A549 (cell line): ENCODE data around the gene MSI2.

ENCODE experiments used
- CBX2 ChIP-seq: fragments of 200-600 bp; sonication (generic); IDR thresholded peaks from 2 replicates; pipeline ENCODE4 v1.6.1; 2016; ENCODE audit warnings: low read depth, mild to moderate bottlenecking, borderline replicate concordance
- TF ChIP-seq, protein P1 (sequence below): fragments of >200 bp; sonication (Bioruptor Twin); formaldehyde crosslinking; IDR thresholded peaks from 3 replicates; pipeline ENCODE4 v1.5.1; 2016
- TF ChIP-seq, protein P2 (sequence below): IDR thresholded peaks from 2 replicates; pipeline ENCODE4 v1.6.1; 2012

DNA sequence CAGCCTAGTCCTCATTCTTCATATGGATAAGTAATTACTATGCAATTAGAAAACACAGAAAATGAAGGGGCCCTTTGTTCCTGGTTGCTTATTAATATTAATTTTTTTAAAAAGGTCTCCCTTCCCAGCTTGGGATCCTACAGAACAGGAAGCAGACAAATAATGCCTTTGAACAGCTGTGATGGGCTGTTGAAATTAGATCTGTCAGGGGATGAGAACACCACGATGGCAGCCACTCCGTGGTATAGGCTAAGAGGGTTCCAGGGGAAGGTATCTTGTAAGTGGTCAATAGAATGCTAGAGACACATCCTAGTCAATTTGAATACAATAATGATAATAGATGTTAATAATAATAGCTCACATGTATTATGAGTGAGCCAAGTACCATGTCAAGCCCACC is 405.7 kb downstream of the MSI2 start:
- TF ChIP-seq, protein P1, sequence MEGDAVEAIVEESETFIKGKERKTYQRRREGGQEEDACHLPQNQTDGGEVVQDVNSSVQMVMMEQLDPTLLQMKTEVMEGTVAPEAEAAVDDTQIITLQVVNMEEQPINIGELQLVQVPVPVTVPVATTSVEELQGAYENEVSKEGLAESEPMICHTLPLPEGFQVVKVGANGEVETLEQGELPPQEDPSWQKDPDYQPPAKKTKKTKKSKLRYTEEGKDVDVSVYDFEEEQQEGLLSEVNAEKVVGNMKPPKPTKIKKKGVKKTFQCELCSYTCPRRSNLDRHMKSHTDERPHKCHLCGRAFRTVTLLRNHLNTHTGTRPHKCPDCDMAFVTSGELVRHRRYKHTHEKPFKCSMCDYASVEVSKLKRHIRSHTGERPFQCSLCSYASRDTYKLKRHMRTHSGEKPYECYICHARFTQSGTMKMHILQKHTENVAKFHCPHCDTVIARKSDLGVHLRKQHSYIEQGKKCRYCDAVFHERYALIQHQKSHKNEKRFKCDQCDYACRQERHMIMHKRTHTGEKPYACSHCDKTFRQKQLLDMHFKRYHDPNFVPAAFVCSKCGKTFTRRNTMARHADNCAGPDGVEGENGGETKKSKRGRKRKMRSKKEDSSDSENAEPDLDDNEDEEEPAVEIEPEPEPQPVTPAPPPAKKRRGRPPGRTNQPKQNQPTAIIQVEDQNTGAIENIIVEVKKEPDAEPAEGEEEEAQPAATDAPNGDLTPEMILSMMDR = no peak
- TF ChIP-seq, protein P2, sequence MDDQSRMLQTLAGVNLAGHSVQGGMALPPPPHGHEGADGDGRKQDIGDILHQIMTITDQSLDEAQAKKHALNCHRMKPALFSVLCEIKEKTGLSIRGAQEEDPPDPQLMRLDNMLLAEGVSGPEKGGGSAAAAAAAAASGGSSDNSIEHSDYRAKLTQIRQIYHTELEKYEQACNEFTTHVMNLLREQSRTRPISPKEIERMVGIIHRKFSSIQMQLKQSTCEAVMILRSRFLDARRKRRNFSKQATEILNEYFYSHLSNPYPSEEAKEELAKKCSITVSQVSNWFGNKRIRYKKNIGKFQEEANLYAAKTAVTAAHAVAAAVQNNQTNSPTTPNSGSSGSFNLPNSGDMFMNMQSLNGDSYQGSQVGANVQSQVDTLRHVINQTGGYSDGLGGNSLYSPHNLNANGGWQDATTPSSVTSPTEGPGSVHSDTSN = no peak
- TF ChIP-seq CBX2 = no peak
